Esophagus (tissue), 2 donors: ENCODE results near the gene ALPK1. TPM values are rescaled to one million over a fixed set of nuclear protein-coding genes. Genes with fewer than 3 reads are reported as not detected.
"Not testable (repeated sequence)": the region's sequence is repeated elsewhere in the genome, so short reads cannot be mapped to it uniquely, and the experiment has no call there.

ENCODE experiments used
- H3K27ac ChIP-seq, 2 donors: one replicate each; pipeline ENCODE4 v1.5.1; 2013; ENCODE audit warnings: low read depth in 2 of 2, mild to moderate bottlenecking in 2 of 2, inconsistent platforms in 1 of 2, low read length in 1 of 2, moderate library complexity in 1 of 2
- H3K27me3 ChIP-seq, 2 donors: one replicate each; pipeline ENCODE4 v1.6.1; 2013; ENCODE audit warnings: low read length in 2 of 2, control low read depth in 1 of 2, mild to moderate bottlenecking in 1 of 2; ENCODE audit not compliant: insufficient read depth in 2 of 2, control insufficient read depth in 1 of 2
- H3K36me3 ChIP-seq, 2 donors: one replicate each; pipeline ENCODE4 v1.6.1; 2013; ENCODE audit warnings: low read length in 1 of 2; ENCODE audit not compliant: control insufficient read depth in 2 of 2, insufficient read depth in 2 of 2
- H3K4me1 ChIP-seq, 2 donors: one replicate each; pipeline ENCODE4 v1.6.1; 2013; ENCODE audit warnings: low read length in 1 of 2; ENCODE audit not compliant: control insufficient read depth in 2 of 2, insufficient read depth in 2 of 2
- H3K4me3 ChIP-seq, 2 donors: one replicate each; pipeline ENCODE4 v1.5.1; 2013; ENCODE audit warnings: low read length in 2 of 2, mild to moderate bottlenecking in 2 of 2, low read depth in 1 of 2, moderate library complexity in 1 of 2
- H3K9me3 ChIP-seq, 2 donors: one replicate each; pipeline ENCODE4 v1.6.1; 2013; ENCODE audit warnings: mild to moderate bottlenecking in 2 of 2, low read depth in 1 of 2, low read length in 1 of 2, moderate library complexity in 1 of 2; ENCODE audit not compliant: control insufficient read depth in 2 of 2, insufficient read depth in 1 of 2
- WGBS, 2 donors: extraction: QIAGEN DNeasy Blood & Tissue Kit; methylation state at CpG; one replicate each; pipeline ENCODE4 v1.1.7; 2013; 5-methylcytosine and 5-hydroxymethylcytosine counted together
- polyA plus RNA-seq, 2 donors: library from polyadenylated mRNA; stranded (reverse); fragments of 200-250 nt; gene quantifications; one replicate each; pipeline ENCODE4 v1.2.3, GENCODE V29; 2013
- donor health status: healthy with polysubstance abuse.
- donor health status: Bipolar disorder and iron deficiency.

ALPK1 gene
- polyA plus RNA-seq, 2 donors: 4.2 to 6.3 TPM

DNA sequence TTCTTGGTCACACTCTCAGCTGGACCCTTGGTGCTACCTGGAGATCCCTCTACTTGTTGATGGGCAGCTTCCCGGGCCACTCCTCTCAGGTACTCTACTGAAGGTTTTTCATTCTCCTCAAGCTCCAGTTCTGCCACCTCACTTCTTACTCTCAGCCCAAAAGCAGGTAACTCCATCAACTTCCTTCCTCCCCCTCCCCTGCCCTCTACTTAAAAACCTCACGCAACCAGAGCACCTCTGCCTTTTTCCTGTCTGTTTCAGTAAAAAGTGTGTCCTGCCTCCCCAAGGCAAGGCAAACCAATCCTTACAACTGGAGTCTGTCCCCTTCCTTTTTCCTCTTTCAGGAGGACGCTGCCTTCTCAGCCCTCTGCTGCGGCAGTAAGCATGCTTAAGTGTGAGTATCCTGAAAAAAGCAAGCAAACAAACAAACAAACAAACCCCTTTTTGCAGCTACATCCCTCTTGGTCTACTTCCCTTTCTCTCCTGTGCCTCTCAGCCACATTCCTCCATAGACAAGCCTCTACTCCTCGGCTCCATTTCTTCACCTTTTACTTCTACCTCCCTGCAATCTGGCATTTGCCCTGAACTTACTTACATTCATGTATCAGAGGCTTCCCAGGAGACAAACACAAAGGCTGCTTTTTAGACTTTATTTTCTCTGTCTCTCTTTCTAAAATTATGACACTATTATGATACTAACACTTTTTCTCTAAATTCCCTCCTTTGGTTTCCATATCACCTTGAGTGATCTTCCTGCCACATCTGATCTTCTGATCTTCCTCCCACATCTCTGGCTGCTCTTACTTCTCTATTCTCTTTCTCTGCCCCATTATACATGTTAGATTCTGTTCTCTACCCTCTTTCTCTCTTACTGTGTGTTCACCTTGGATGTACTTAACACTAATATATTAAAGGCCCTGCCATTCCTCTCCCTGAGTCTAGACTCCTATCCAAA lies 5.4 kb downstream of the ALPK1 start:
- H3K9me3 ChIP-seq: no peaks in the 10 kb centered on the region
- H3K4me3 ChIP-seq: no peak overlapping the region
- H3K27ac ChIP-seq: no peak overlapping the region
- H3K4me1 ChIP-seq: no peaks in the 10 kb centered on the region
- 76 to 80% methylated on average over 5 of the region's 5 CpGs for WGBS, 2 donors
- H3K27me3 ChIP-seq: no peaks in the 10 kb centered on the region
- H3K36me3 ChIP-seq: no peaks in the 10 kb centered on the region

DNA sequence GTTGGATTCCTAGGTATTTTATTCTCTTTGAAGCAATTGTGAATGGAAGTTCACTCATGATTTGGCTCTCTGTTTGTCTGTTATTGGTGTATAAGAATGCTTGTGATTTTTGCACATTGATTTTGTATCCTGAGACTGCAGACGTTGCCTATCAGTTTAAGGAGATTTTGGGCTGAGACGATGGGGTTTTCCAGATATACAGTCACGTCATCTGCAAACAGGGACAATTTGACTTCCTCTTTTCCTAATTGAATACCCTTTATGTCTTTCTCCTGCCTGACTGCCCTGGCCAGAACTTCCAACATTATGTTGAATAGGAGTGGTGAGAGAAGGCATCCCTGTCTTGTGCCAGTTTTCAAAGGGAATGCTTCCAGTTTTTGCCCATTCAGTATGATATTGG lies 8.3 kb downstream of the ALPK1 start:
- WGBS, 2 donors: 59 to 77% methylated on average over 3 of the region's 3 CpGs

DNA sequence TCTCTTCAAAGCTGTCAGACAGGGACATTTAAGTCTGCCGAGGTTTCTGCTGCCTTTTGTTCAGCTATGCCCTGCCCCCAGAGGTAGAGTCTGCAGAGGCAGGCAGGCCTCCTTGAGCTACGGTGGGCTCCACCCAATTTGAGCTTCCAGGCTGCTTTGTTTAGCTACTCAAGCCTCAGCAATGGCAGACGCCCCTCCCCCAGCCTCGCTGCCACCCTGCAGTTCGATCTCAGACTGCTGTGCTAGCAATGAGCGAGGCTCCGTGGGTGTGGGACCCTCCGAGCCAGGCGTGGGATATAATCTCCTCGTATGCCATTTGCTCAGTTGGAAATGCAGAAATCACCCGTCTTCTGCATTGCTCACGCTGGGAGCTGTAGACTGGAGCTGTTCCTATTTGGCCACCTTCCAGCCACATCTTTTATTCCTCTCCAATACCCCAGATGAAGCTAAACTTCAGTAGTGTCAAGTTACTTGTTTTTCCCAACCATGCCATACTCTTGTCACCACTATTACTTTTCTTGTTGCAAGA lies 12.2 kb downstream of the ALPK1 start:
- H3K4me1 ChIP-seq, H3K4me3 ChIP-seq, H3K9me3 ChIP-seq, H3K27ac ChIP-seq, H3K36me3 ChIP-seq, H3K27me3 ChIP-seq: not testable (repeated sequence)
- WGBS, 2 donors: 36 to 55% methylated on average over 12 of the region's 12 CpGs

More for the DNA sequence above, 8.3 kb downstream of the ALPK1 start:
- not testable (repeated sequence) for H3K27me3 ChIP-seq, H3K36me3 ChIP-seq, H3K4me1 ChIP-seq, H3K4me3 ChIP-seq, H3K9me3 ChIP-seq, H3K27ac ChIP-seq

DNA sequence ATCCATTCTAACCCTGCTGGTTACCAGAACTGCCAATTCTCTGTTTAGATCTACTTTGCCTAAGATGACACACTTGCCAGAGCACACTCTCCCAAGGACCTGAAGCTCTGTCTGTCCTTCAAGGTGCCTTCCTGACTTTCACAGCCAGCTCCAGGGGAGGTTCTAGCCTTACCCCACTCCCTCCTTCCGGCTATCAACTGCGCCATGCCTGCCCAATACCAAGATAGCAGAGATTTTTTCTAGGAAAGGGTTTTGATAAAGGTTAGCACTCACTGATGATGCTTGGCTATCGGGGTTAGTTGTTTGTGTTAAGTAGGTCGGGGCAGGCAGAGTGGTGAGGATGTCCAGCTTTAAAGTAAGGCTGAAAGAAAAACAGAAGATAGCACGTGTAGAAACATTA lies 14.3 kb downstream of the ALPK1 start:
- H3K9me3 ChIP-seq: no peaks in the 10 kb centered on the region
- no peaks in the 10 kb centered on the region for H3K4me1 ChIP-seq
- WGBS, 2 donors: 87 to 88% methylated on average over 5 of the region's 5 CpGs
- no peaks in the 10 kb centered on the region for H3K27me3 ChIP-seq
- no peaks in the 10 kb centered on the region for H3K36me3 ChIP-seq
- no peak overlapping the region for H3K4me3 ChIP-seq
- no peak overlapping the region for H3K27ac ChIP-seq

DNA sequence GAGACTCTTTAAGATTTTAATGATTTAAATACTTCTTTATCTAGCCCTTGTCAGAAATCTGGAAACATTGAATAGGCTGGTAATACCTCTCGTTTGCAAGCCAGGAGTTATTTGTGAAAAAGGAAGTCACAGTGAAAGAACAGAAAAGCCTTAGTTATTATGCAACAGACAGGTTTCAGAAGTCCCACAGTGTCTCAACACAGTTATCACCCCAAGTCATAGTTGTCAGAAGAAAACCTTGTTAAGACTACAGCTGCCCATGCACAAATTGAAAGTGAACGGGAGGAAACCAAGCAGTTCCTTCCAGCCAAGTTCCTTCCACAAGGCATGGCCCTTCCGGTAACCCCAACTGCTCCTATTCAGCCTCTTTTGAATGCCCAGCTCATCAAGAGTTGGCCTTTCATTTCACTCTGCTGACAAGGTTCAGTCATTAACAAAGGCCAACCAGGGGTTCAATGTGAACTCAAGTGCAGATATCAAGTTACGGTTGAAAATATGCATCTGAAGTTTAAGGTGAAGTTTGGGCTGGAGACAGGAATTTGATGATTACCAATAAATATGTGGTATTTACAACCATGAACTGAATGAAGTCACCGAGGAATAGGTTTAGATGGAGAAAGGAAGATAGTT lies 15.6 kb downstream of the ALPK1 start:
- Histone ChIP-seq H3K27ac (no peak overlapping the region), H3K27me3 (no peaks in the 10 kb centered on the region), H3K4me1 (no peaks in the 10 kb centered on the region), H3K36me3 (no peaks in the 10 kb centered on the region), H3K9me3 (no peaks in the 10 kb centered on the region), H3K4me3 (no peak overlapping the region)
- 83 to 84% methylated on average over 5 of the region's 5 CpGs for WGBS, 2 donors

DNA sequence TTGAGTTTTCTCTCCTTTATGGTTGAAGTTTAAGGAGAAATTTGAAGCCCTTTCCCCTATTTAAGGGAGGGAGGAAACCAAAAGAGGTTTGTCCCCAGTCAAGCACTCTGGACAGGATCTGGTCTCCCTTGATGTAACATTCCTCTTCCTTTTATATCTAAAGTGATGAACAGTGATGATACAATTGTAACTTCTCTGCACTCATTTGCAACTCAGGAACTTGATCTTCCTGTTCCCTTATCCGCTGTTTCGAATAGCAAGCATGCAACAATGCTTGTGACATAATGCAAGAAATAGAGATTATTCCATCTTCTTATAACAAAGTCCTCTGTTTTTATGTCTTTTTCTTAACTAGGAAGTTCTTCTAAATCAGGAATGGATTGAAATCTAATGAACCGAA lies 18.3 kb downstream of the ALPK1 start:
- 82 to 86% methylated on average over 3 of the region's 3 CpGs for WGBS, 2 donors
- Histone ChIP-seq H3K9me3 (no peaks in the 10 kb centered on the region), H3K4me3 (no peak overlapping the region), H3K36me3 (no peaks in the 10 kb centered on the region), H3K27ac (no peak overlapping the region), H3K4me1 (no peaks in the 10 kb centered on the region), H3K27me3 (no peaks in the 10 kb centered on the region)

DNA sequence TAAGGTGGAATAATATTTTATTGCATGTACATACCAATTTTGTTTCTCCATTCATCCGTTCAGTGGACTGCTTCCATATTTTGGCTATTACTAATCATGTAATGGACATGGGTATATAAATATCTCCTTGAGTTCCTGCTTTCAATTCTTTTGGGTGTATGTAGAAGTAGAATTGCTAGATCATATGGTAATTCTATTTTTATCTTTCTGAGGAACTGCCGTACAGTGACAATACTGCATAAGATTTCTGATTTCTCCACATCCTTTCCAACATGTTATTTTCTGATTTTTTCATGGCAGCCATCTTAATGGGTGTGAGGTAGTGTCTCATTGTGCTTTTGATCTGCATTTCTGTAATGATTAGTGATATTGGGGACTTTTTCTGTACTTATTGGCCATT lies 19.2 kb downstream of the ALPK1 start:
- H3K27me3 ChIP-seq: no peaks in the 10 kb centered on the region
- no peaks in the 10 kb centered on the region for H3K4me1 ChIP-seq
- WGBS, 2 donors: 83 to 86% methylated on average over 2 of the region's 2 CpGs
- H3K27ac ChIP-seq: no peak overlapping the region
- H3K4me3 ChIP-seq: no peak overlapping the region
- no peaks in the 10 kb centered on the region for H3K9me3 ChIP-seq
- no peaks in the 10 kb centered on the region for H3K36me3 ChIP-seq

DNA sequence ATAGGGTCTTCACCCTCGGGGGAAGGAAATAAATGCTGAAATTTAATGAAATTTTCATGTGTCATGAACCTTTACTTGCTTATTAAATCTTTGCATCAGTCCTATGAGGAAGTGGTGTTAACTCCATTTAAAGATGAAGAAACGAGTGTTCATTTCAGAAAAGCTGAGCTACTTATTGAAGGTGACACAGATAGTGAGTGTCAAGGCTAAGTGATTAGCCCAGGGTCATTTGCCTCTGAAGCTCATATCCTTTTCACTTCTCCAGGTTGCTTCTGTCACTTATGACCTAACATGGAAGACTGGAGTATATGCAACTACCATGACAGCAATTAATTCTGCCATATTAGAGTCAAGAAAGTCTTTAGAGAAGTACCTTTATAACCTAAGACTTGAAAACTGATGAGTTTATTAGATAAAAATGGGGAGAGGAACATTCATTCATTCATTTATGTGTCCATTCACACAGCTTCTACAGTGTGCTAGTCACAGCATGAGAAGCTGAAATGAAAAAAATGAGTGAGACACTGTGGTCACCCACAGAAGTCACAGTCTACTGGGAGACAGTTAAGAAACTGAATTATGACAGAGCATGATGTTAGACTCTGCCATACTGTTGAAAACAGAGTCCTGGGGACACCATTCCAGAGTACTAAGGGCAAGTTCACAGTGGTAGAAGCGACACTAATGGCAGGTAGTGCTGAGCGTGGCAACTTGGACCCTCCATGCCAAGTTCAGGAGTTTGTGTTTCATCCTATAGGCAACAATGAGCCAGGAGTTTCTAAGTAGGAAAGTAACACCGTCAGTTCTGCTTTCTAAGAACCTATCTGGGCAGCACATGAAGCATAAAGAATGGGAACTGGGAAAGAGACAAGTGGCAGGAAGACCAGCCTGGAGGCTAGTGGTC lies 21.3 kb downstream of the ALPK1 start:
- no peak overlapping the region for H3K4me3 ChIP-seq
- no peaks in the 10 kb centered on the region for H3K9me3 ChIP-seq
- no peaks in the 10 kb centered on the region for H3K36me3 ChIP-seq
- no peak overlapping the region for H3K27ac ChIP-seq
- 87 to 88% methylated on average over 5 of the region's 5 CpGs for WGBS, 2 donors
- H3K4me1 ChIP-seq: no peaks in the 10 kb centered on the region
- H3K27me3 ChIP-seq: no peaks in the 10 kb centered on the region
